Upper lobe of left lung (tissue), 4 donors: ENCODE measurements around the gene ERMARD.
"Not testable (repeated sequence)": the region's sequence is repeated elsewhere in the genome, so short reads cannot be mapped to it uniquely, and the experiment has no call there.

Experiments used
- EP300 ChIP-seq, 4 donors: sonication (generic); formaldehyde crosslinking; IDR thresholded peaks; one replicate each; pipeline ENCODE4 v1.5.1; 2017; ENCODE audit warnings: antibody characterized with exemption in 4 of 4, control low read depth in 2 of 4
- POLR2A ChIP-seq, 4 donors: fragments of 450-650 bp; IDR thresholded peaks; one replicate each; pipeline ENCODE4 v1.5.1; 2016 to 2017; ENCODE audit warnings: antibody characterized with exemption in 4 of 4, mild to moderate bottlenecking in 2 of 4
- POLR2AphosphoS5 ChIP-seq, 2 donors: sonication (generic); formaldehyde crosslinking; IDR thresholded peaks; one replicate each; pipeline ENCODE4 v1.5.1; 2017; ENCODE audit warnings: antibody characterized with exemption in 2 of 2
- TF ChIP-seq, protein P1 (sequence below), 6 experiments: fragments of 450-650 bp in 4 of 6; fragments of 200-600 bp in 2 of 6; sonication (generic) in 2 of 6; IDR thresholded peaks; one replicate each; pipeline ENCODE4 v1.5.1; 2016 to 2019; ENCODE audit warnings: antibody characterized with exemption in 6 of 6

DNA sequence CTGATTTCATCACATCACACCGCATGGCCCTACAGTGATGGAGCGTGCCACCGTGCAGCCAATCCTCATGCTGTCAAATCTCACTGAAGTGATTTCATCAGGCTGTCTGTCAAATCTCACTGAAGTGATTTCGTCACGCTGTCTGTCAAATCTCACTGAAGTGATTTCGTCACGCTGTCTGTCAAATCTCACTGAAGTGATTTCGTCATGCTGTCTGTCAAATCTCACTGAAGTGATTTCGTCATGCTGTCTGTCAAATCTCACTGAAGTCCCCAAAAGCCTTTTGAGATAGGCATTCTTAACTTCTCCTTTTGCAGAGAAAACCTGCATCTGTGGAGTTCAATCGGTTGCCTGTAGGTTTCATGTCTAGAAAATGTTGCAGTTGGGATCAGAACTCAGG is 14.4 kb downstream of the ERMARD start:
- TF ChIP-seq, protein P1, sequence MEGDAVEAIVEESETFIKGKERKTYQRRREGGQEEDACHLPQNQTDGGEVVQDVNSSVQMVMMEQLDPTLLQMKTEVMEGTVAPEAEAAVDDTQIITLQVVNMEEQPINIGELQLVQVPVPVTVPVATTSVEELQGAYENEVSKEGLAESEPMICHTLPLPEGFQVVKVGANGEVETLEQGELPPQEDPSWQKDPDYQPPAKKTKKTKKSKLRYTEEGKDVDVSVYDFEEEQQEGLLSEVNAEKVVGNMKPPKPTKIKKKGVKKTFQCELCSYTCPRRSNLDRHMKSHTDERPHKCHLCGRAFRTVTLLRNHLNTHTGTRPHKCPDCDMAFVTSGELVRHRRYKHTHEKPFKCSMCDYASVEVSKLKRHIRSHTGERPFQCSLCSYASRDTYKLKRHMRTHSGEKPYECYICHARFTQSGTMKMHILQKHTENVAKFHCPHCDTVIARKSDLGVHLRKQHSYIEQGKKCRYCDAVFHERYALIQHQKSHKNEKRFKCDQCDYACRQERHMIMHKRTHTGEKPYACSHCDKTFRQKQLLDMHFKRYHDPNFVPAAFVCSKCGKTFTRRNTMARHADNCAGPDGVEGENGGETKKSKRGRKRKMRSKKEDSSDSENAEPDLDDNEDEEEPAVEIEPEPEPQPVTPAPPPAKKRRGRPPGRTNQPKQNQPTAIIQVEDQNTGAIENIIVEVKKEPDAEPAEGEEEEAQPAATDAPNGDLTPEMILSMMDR (IDR thresholded peaks at IDR 0.05) = not testable (repeated sequence)
- TF ChIP-seq EP300, POLR2A, POLR2AphosphoS5 (IDR thresholded peaks at IDR 0.05): not testable (repeated sequence)
